Peyer's patch (tissue), 4 donors: ENCODE data around the gene SIL1.

Source experiments
- CTCF ChIP-seq, 6 experiments: fragments of 450-650 bp in 4 of 6; fragments of 200-600 bp in 2 of 6; sonication (generic) in 1 of 6; IDR thresholded peaks; one replicate each; pipeline ENCODE4 v1.5.1; 2017 to 2019; ENCODE audit warnings: antibody characterized with exemption in 6 of 6, mild to moderate bottlenecking in 3 of 6, moderate library complexity in 1 of 6
- POLR2A ChIP-seq, 2 donors: fragments of 450-650 bp; IDR thresholded peaks; one replicate each; pipeline ENCODE4 v1.5.1; 2017; ENCODE audit warnings: antibody characterized with exemption in 2 of 2, mild to moderate bottlenecking in 2 of 2, moderate library complexity in 2 of 2

GRCh38 chr5:139241139-139241538 is 43.0 kb upstream of the SIL1 start:
- no peak for TF ChIP-seq CTCF (IDR thresholded peaks at IDR 0.05)
- no peak for TF ChIP-seq POLR2A (IDR thresholded peaks at IDR 0.05)
